HG03095 (cell line): ENCODE measurements around the gene PATJ.
"Not testable (repeated sequence)": the region's sequence is repeated elsewhere in the genome, so short reads cannot be mapped to it uniquely, and the experiment has no call there.

Experiments
- ATAC-seq: cut with Tn5 transposase; IDR thresholded peaks from one replicate; pipeline ENCODE4 v1.9.1; 2021; ENCODE audit warnings: moderate library complexity; ENCODE audit not compliant: unreplicated experiment

The PATJ gene

DNA sequence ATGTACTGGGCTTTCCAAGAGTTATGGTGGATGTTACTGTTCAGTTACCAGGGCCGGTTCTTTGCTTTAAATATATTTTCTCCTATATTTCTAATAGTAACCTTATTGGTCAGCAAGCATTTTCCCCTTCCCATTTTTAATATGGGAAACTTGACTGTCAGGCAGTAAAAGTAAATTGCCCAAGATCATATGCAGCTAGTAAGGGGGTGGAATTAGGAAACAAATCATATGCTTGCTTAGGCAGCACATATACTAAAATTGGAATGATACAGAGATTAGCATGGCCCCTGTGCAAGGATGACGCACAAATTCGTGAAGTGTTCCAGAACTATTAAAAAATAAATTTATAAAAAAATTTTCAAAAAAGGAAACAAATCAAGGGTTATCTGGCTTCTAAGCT, 73.9 kb downstream of the PATJ start:
- no peak for ATAC-seq

DNA sequence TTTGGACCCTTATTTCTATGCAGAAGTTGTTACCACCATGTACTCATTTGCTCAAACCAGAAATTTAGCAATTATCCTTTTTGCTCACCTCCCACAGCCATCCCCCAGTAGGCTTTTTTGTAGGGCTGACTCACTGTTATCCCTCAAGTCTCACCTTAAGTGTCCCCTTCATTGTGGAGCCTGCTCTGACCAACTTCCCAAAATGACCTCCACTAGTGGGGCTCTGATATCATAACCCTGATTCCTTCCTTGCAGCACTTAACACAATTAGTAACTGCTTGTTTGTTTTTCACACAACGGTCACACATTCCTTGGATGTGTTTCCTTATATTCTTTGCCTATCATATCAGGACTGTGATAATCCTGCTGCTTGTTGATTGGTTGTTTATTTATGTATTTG, 76.7 kb downstream of the PATJ start:
- no peak for ATAC-seq

DNA sequence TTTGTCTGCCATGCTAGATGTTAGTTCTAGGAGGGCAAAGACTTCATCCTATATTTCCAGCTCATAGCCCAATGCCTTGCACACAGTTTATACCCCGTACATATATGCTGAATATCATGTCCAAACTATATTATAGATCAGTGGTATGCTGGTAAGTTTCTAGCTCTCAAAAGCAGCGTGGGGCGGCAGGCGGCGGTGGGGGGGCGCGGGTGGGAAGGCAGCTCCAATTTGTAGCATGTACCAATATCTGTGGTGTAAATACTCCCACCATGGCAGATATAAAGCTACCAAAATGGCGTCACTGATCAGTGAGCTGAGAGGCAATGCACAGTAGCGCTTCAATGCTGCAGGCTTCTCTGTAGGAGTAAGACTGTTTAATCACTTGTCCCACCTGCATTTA, 77.1 kb downstream of the PATJ start:
- no peak for ATAC-seq

DNA sequence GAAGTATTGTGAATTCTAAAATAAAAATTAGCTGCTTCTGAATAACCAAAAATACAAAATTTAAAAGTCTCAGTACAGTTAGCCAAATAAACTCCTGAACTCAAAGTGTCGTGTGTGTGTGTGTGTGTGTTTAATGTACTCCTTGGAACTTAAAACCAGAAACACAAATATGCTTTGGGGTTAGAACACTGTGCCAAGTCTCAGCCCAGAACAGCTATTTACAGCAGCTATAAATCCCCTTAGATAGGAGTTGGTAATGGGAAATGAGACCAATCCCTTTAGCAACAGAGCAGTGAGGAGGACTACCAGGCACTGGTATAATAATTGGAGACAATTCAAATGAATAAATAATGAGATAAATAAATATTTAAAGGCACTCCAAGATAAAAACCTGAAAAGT, 83.1 kb downstream of the PATJ start:
- no peak for ATAC-seq

DNA sequence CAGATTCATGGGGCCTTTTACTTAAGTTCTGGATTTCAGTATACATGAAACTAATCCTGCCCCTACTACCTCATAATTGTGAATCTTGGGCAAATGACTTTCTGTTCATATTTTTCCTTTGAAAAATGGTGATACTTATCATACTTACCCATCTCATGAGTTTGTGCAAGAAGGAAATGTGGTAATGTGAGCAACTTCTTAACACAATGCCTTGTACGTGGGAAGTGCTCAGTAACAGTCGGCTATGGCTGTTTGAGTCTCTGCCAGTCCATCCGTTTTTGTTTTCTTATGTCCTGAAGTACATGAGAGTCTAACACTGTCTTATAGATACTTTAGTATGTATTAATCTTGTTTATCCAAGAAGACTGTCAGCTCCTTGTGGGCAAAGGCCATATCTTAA, 86.5 kb downstream of the PATJ start:
- ATAC-seq: no peak

DNA sequence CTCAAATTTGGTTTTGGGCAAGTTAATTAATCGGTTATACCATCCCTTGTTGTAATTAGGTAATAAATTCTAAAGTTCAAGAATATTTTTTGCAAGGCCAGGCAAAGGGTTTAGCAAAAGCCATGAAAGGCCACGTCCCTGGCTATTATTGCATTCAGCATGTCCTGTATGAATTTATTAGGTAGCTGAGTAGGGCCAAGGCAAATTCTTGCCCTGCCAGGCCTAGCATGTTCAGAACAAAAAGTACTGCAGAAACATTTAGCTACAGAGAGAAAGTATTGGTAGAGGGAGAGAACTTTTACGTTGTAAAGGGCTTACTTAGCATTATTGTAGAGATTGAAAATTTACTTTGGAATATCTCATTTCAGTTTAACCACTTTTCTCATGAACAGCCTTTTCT, 94.4 kb downstream of the PATJ start:
- no peak for ATAC-seq

DNA sequence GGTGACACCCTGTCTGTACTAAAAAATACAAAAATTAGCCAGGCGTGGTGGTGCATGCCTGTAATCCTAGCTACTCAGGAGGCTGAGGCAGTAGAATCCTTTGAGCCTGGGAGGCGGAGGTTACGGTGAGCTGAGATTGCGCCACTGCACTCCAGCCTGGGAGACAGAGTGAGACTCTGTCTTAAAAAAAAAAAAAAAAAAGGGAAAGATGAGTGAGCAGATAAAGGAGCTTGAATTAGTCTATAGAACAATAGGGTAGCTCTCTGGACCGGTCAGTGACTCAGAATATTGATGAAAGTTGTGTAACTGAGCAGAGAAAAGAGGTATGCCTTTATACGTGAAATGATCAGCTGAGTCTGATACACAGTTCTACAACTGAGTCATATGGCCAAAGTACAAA, 95.3 kb downstream of the PATJ start:
- ATAC-seq: not testable (repeated sequence)

DNA sequence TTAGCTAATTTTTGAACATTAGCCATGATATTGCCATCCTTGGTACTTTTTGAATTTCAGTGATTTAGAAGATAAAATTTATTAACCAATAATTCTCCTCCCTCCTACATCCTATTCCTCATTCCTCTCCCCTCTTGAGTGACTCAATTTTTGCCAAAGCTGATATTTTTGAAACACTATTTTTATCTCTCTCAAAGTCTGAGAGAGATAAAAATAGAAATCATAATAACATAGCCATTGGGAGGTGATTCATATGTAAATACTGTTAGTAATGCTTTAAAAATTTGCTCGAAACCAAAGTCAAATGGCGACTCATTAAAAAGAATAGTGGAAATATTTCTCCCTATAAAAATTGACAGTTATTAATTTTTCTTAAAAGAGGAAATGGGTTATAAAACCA, 97.4 kb downstream of the PATJ start:
- ATAC-seq: no peak

DNA sequence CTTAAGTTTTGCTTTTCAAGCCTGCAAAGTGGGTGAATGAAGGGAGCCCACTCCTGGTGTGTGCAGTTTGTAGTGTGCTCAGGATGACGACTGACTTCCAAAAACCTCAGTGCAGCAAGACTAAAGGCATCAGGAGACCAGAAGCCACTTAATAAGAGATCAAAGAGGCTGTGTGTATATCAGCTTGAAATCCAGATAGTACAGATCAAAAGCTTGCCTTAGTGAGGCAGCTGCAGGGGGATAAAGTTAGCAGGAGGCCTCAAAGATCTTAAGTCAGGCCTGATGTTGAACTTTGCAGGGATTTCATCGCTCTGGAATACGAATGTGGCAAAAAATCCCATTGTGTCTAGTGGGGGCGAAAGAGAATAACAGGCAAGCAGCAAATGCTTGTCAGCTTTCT, 99.8 kb downstream of the PATJ start:
- ATAC-seq: no peak

DNA sequence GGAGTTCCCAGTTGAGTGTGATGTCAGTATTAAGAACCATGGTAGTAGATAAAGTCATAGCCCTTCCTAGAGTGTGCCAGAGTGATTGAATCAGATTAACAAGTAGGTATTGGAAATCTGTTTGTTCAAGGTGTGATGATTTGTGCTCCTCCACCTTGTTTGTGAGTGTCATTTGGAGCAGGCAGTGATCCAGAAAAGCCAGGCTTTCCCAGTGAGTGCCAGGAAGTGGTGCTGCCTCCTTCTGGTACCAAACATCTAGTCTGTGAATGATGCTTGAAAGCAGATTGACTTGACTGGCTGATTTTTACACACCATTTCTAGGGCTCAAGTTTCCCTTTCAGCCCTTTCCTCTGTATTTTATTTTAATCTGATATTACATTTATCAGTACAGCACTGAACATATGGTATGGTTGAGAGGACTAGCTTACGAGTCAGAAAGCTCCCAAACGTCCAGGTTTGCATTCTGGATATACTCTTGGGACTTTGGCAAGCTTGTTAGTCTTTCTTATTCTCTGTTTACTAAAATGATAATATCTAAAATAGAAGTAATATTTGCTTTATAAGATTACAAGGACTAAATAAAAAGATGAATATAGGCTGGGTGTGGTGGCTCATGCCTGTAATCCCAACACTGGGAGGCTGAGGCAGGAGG, 100.7 kb downstream of the PATJ start:
- no peak for ATAC-seq

DNA sequence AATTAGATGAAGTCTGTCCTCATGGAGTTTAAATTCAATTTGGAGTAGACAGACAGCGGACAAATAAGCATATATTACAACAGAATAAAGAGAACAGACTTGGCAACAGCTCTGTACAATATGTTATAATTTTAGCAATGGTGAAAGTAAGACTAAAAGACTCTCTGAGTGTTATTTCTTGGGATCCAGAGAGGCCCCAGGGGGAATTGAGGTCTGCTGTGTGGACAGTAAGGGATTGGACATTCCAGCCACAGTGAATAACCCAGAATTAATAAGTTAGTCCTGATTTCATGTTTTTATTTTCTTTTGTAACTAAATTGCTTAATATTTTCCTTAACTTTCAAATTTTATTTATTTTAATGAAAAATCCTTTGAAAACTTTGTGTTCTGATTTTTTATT, 101.7 kb downstream of the PATJ start:
- ATAC-seq: no peak

DNA sequence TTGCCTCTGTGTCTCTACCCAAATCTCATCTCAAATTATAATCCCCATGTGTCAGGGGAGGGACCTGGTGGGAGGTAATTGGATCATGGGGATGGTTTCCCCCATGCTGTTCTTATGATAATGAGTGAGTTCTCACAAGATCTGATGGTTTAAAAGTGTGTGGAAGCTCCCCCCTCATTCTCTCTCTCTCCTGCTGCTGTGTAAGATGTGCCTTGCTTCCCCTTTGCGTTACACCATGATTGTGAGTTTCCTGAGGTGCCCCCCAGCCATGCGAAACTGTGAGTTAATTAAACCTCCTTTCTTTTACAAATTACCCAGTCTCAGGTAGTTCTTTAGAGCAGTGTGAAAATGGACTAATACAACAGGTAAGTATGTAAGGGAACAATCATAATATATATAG, 102.4 kb downstream of the PATJ start:
- ATAC-seq: not testable (repeated sequence)

DNA sequence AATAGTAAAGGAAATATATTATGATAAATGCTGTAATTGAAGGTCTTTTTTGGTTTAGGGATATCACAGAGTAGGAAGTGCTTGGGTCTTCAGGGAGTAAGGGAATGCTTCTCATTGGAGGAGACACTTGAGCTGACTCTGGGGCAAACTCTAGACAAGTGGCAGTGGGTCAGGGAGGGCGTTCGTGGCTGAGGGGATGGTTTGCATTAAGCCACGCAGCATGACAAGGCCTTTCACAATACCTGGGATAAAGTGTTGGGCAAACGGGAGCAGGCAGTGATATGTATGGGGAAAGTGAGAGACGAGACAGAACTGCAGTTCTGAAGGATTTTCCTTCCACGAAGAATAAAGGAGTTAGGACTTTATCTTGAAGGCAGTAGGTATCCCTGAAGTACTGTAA, 109.0 kb downstream of the PATJ start:
- ATAC-seq: no peak

DNA sequence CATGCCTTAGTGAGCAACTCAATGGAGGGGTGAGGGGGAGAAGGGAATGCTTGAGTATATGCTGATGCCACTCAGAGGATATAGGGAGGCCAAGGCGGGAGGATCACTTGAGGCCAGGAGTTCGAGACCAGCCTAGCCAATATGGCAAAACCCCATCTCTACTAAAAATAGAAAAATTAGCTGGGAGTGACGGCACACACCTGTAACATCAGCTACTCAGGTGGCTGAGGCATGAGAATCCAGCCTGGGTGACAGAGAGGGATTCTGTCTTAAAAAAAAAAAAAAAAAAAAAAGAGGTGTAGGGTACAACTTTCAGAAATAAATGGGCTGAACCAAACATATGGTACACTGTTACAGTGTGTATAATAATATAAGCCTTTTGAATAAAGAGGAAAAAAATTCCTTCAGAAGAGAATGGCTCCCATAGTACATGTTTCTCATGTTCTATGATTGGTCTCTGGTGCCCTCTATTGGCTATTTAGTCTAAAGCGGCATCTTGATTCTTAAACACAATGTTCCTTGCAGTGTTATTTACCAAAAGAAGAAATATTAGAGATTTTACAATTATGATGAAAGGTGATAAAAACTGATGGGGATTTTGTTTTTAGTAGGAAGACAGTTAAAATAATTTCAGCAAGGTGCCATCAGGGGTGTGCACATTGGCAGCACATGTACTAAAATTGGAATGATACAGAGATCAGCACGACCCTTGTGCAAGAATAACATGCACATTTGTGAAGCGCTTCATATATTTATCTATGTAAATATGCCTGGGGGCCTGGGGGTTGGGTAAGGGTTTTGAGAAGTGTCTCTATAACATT, 109.8 kb downstream of the PATJ start:
- ATAC-seq: no peak

DNA sequence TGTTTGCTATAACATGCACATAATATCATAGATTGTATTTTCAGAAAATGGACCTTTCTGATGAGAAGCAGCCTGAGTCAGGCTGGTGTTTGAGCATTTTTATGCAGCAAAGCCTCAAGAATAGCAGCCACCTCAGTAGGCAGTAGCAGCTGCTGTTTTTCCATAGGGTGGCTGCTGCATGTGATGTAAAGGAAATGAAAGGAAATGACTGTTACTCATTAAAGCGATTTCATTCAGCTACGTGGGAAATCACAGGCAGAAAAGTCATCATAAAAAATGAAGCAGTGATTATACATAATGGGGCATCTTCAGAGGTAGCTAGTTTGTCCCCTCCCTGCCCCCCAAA, 110.4 kb downstream of the PATJ start:
- no peak for ATAC-seq

DNA sequence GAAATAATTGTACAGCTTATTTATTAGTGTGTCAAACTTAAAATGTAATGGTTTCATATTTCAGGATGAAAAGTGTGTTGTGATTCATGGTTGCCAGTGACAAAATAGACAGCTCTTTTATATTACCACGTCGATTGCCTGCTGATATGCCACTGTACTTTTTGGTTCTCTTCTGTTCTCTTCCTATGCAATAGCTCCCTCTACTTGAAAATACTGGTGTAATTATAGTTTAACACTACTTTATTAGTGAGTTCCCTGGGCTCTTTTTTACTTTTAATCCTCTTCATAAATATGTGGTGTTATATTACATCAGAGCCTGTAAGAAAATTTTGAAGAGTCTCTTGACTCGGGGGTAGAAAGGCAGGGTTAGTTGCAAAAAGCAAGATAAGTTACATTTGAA, 111.3 kb downstream of the PATJ start:
- ATAC-seq: no peak

DNA sequence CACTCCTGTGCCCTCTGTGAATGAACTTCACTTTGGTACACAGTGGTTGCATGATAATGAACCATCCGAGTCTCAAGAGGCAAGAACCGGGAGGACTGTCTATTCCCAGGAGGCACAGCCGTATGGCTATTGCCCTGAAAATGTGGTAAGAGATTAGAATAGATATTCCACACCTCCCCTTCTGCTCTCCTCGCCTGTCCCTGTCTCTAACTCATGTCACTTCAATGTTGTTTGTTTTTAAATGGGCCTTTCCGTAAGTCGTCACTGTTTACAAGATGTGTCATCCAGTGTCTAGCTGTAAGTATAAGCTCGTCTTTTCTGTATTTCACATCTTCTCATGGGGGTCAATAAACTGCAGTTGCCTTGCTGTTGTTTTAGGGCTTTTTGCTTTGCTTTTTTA, 122.2 kb downstream of the PATJ start:
- no peak for ATAC-seq

DNA sequence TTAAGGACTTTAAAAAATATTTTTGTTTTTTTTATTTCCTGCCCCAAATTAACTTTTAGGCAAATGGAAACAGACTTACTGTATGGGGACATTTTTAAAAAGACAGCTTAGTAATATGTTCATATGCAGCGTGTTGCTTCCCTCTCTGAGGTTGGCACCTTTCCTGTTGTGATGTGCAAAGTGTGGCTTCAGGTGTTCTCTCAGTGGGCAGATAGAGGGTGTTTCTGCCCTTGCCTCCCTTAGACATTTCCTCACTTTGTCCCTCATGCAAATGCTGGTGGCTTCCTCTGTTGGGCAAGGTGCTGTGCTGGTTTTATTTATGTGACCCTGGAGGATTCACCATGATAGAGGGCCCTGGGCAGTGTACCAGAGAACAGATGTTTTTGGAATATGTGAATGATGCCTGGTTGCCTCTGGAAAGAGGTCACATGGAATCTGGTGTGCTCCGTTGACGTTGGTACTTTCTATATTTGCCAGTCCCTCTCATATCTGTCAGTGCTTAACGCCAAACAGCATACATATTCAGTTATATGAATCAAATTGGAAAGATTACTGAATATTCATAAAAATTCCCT, 123.5 kb downstream of the PATJ start:
- ATAC-seq: no peak

DNA sequence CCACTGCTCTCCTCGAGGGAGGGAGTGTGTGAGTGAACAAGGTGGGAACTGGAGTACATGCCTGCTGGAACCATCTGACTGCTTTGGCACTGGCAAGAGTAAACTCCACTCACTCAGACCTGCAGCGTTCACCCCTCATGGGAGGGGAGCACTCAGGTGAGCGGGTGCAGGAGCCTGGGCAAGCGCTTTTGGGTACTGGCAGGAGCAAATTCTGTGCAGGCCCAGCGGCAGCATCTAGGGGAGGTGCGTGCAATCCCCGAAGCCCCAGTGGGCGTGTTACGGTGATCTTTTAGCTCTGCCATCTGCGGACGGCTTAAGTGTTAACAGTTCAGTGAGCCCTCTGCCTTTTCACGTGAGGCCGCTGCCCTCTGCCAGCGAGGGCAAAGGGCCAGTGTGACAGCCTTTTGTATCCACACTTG, 127.4 kb downstream of the PATJ start:
- ATAC-seq: no peak

DNA sequence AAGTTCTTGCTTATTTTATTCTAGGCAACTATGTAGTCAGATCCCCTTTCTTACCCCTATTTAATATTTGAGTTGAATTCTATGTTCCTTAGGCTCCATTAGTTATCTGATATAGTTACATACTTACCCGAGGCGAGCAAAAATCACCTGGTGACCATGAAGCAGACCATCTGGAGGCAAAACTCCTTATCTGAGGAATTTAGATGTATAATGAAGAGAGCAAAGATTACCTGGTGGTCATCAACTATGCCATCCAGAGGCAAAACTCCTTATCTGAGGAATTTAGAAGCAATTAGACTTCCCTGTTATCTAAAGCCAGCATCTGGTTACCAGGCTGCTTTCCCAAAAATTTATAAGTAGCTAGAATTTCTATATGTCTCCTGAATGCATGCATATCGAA, 129.9 kb downstream of the PATJ start:
- no peak for ATAC-seq

DNA sequence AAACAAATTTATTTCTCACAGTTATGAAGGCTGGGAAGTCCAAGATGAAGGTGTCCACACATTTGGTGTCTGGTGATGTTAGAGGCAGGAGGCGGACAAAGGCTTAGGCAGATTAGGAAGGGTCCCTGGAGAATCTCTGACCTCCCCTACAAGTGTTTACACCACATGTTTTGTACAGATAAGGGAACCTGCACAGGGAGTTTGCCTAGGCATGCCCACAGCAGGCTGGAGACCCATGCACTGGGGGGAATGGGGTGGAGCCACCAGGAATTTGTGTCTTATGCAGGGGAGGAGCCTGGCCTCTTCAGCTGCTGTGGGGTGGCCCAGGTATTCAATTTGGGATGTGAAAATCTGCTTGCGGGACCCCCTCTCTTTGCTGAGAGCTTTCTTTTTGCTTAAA, 131.3 kb downstream of the PATJ start:
- ATAC-seq: no peak

DNA sequence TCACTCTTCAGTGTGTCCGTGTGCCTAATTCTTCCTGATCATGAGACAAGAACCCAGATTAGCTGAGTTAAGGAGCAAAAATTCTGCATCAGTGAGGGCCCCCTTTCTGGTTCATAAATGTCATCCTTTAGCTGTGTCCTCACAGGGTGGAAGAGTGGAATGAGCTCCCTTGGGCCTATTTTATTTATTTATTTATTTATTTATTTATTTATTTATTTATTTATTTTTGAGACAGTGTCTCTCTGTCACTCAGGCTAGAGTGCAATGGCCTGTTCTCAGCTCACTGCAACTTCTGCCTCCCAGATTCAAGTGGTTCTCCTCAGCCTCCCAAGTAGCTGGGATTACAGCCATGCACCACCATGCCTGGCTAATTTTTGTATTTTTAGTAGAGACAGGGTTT, 131.7 kb downstream of the PATJ start:
- no peak for ATAC-seq

DNA sequence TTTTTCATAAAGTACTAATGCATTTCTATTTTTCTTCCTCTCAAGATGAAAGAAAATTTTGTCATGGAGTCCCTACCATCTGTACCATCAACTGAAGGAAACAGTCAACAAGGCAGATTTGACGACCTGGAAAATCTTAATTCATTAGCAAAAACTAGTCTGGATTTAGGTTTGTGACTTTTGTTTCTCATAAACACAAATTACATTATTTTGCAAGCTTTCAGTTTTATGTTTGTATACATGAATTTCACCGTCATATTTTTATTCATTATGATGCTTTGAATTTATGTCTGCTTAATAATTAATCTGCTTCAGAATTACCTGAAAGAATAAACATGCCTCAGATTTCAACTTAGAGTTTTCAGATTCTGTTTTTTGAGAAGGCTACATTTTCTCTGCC, 132.9 kb downstream of the PATJ start:
- ATAC-seq: no peak
